NOMO-1 (cell line): ENCODE measurements around the gene CKS2.

Source experiments
- DNase-seq, 2 experiments: peaks; one replicate each; lab custom pipeline; 2025; ENCODE audit not compliant: unreplicated experiment in 2 of 2; lab: John Stamatoyannopoulos, UW

Gene CKS2

GRCh38 chr9:89346696-89347095 lies 35.7 kb downstream of the CKS2 start:
- no peak for DNase-seq

- no peak for DNase-seq
These were observed 36.7 kb downstream of the CKS2 start for GRCh38 chr9:89347651-89348050.

GRCh38 chr9:89349607-89350006 lies 38.6 kb downstream of the CKS2 start:
- DNase-seq: no peak

- no peak for DNase-seq
These were observed 40.1 kb downstream of the CKS2 start for GRCh38 chr9:89350988-89351557.

GRCh38 chr9:89351584-89352300 lies 40.7 kb downstream of the CKS2 start:
- DNase-seq: peak in 1 of 2 experiments; percentile 23

- no peak for DNase-seq
These were observed 41.5 kb downstream of the CKS2 start for GRCh38 chr9:89352451-89352850.

- DNase-seq: no peak
These were observed 42.1 kb downstream of the CKS2 start for GRCh38 chr9:89352874-89353649.

- DNase-seq: no peak
These were observed 43.0 kb downstream of the CKS2 start for GRCh38 chr9:89353989-89354388.

- no peak for DNase-seq
These were observed 43.5 kb downstream of the CKS2 start for GRCh38 chr9:89354471-89354870.

GRCh38 chr9:89356782-89357181 lies 45.8 kb downstream of the CKS2 start:
- no peak for DNase-seq

- DNase-seq: no peak
These were observed 46.6 kb downstream of the CKS2 start for GRCh38 chr9:89357331-89358197.

GRCh38 chr9:89358376-89358916 lies 47.5 kb downstream of the CKS2 start:
- DNase-seq: no peak

GRCh38 chr9:89358985-89359384 lies 48.0 kb downstream of the CKS2 start:
- no peak for DNase-seq

- no peak for DNase-seq
These were observed 48.8 kb downstream of the CKS2 start for GRCh38 chr9:89359751-89360261.

GRCh38 chr9:89360465-89360864 lies 49.5 kb downstream of the CKS2 start:
- no peak for DNase-seq

GRCh38 chr9:89361031-89361430 lies 50.0 kb downstream of the CKS2 start:
- DNase-seq: no peak

GRCh38 chr9:89361816-89362646 lies 51.0 kb downstream of the CKS2 start:
- no peak for DNase-seq

GRCh38 chr9:89362647-89363310 lies 51.8 kb downstream of the CKS2 start:
- DNase-seq: no peak

- DNase-seq: no peak
These were observed 52.3 kb downstream of the CKS2 start for GRCh38 chr9:89363311-89363670.
